Measurements from ENCODE around the gene SERPINA3. TPM values are rescaled to one million over a fixed set of nuclear protein-coding genes. Genes with fewer than 3 reads are reported as not detected.

Gene SERPINA3
- total and polyA plus RNA-seq, 2 donors (not counting 1 experiment from before 2014, with no cell fraction given), result 0.47 to 0.50 TPM

DNA sequence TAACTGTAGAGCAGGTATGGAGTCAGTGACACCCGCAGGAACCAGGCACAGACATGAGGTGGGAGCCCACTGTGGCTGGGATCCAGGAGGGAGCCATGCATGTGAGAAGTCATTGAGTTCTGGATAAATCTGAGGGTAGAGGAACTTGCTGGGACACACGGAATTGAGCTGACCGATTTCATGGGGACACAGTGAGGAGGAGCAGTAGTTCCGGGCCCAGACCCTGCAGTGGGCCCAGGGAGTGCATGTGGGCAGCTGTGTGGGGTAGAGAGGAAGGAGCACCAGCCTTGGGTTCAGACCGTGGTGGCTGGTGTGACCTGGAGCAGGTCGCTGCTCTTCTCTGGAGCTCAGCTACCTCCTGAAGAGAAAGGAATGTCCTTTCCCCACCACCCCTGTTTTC, 8.4 kb downstream of the SERPINA3 start:
- no peak overlapping the region for H2AFZ ChIP-seq (ENCODE audit: low read length)

GRCh38 chr14:94621358-94622134, 9.4 kb downstream of the SERPINA3 start:
- Histone ChIP-seq H3K36me3 (ENCODE audit: control insufficient read depth, insufficient read depth, low read length) (no peaks in the 10 kb centered on the region), H4K20me1 (ENCODE audit: control insufficient read depth, extremely low read depth, insufficient read depth, low read length) (no peaks in the 10 kb centered on the region), H3K4me2 (ENCODE audit: extremely low read depth, insufficient read depth, low read length) (no peak overlapping the region), H3K27ac (ENCODE audit: insufficient read depth, low read length) (no peak overlapping the region), H2AFZ (ENCODE audit: low read length) (no peak overlapping the region), H3K9ac (ENCODE audit: insufficient read depth, low read length) (no peak overlapping the region), H3K27me3 (ENCODE audit: control insufficient read depth, insufficient read depth, low read length) (no peaks in the 10 kb centered on the region), H3K79me2 (ENCODE audit: control insufficient read depth, insufficient read depth, low read length) (no peaks in the 10 kb centered on the region), H3K4me3 (replicated peaks in 1 of 4; ENCODE audit: control extremely low read depth in 1 of 4, insufficient read depth in 1 of 4, low read depth in 3 of 4, low read length in 4 of 4) (no peak overlapping the region), H3K9me3 (ENCODE audit: control insufficient read depth, insufficient read depth, low read depth, low read length) (no peaks in the 10 kb centered on the region), H3K4me1 (ENCODE audit: control insufficient read depth, extremely low read depth, insufficient read depth, low read length) (no peaks in the 10 kb centered on the region)
- TF ChIP-seq, protein P1, sequence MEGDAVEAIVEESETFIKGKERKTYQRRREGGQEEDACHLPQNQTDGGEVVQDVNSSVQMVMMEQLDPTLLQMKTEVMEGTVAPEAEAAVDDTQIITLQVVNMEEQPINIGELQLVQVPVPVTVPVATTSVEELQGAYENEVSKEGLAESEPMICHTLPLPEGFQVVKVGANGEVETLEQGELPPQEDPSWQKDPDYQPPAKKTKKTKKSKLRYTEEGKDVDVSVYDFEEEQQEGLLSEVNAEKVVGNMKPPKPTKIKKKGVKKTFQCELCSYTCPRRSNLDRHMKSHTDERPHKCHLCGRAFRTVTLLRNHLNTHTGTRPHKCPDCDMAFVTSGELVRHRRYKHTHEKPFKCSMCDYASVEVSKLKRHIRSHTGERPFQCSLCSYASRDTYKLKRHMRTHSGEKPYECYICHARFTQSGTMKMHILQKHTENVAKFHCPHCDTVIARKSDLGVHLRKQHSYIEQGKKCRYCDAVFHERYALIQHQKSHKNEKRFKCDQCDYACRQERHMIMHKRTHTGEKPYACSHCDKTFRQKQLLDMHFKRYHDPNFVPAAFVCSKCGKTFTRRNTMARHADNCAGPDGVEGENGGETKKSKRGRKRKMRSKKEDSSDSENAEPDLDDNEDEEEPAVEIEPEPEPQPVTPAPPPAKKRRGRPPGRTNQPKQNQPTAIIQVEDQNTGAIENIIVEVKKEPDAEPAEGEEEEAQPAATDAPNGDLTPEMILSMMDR (conservative IDR thresholded peaks at IDR 0.05 in 1 of 2, IDR thresholded peaks at IDR 0.05 in 1 of 2; ENCODE audit: low read depth in 1 of 2, low read length in 2 of 2), result no peak
- TF ChIP-seq EZH2 (IDR thresholded peaks at IDR 0.05; ENCODE audit: low read length, missing control alignments), result no peak
- no peak for DNase-seq (ENCODE audit: low read depth in 2 of 2)

More for the DNA sequence above, 8.4 kb downstream of the SERPINA3 start:
- DNase-seq (ENCODE audit: low read depth in 2 of 2), result no peak
- TF ChIP-seq EZH2 (IDR thresholded peaks at IDR 0.05; ENCODE audit: low read length, missing control alignments), result no peak
- TF ChIP-seq, protein P1 (conservative IDR thresholded peaks at IDR 0.05 in 1 of 2, IDR thresholded peaks at IDR 0.05 in 1 of 2; ENCODE audit: low read depth in 1 of 2, low read length in 2 of 2), result no peak
- Histone ChIP-seq H4K20me1 (ENCODE audit: control insufficient read depth, extremely low read depth, insufficient read depth, low read length) (no peaks in the 10 kb centered on the region), H3K79me2 (ENCODE audit: control insufficient read depth, insufficient read depth, low read length) (no peaks in the 10 kb centered on the region), H3K4me3 (replicated peaks in 1 of 4; ENCODE audit: control extremely low read depth in 1 of 4, insufficient read depth in 1 of 4, low read depth in 3 of 4, low read length in 4 of 4) (no peak overlapping the region), H3K27me3 (ENCODE audit: control insufficient read depth, insufficient read depth, low read length) (no peaks in the 10 kb centered on the region), H3K36me3 (ENCODE audit: control insufficient read depth, insufficient read depth, low read length) (no peaks in the 10 kb centered on the region), H3K4me2 (ENCODE audit: extremely low read depth, insufficient read depth, low read length) (no peak overlapping the region), H3K9me3 (ENCODE audit: control insufficient read depth, insufficient read depth, low read depth, low read length) (no peaks in the 10 kb centered on the region), H3K4me1 (ENCODE audit: control insufficient read depth, extremely low read depth, insufficient read depth, low read length) (no peaks in the 10 kb centered on the region), H3K27ac (ENCODE audit: insufficient read depth, low read length) (no peak overlapping the region), H3K9ac (ENCODE audit: insufficient read depth, low read length) (no peak overlapping the region)

DNA sequence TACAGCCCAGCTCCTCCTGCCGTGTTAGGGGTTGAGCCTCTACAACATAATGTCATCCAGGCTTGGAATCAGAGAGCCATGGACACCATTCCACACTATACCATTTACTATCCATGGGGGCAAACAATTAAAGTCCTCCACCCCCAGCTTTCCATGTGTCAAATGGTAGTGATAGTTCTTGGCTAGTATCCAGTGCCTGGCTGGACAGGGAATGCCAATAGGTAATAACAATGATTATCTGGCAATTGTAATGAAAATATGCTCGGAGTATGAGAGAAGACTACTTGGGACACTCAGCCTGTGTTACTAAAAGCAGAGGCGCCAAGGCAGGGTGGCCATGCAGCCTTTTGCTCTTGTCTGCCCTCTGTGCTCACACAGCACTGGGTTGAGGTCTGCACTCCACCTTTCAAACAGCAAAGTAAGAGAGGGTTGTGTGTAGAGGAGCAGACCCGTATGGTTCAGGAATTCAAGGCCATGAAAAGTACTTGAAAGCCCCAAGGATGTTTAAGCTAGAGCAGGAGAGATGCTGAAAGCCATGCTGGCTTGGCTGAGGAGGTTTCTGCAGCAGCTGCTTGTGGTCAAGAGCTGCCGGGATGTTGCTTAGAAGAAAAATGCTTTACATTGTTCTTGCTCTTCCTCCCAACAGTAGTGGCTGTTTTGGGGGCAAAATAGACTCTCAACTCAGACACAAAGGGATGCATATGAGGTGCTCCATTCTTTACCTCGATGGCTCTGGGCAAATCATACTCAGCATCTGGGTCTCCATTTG, 10.6 kb downstream of the SERPINA3 start:
- Histone ChIP-seq H3K27me3 (ENCODE audit: control insufficient read depth, insufficient read depth, low read length) (no peaks in the 10 kb centered on the region), H3K4me1 (ENCODE audit: control insufficient read depth, extremely low read depth, insufficient read depth, low read length) (no peaks in the 10 kb centered on the region), H3K4me2 (ENCODE audit: extremely low read depth, insufficient read depth, low read length) (no peak overlapping the region), H3K9ac (ENCODE audit: insufficient read depth, low read length) (no peak overlapping the region), H3K79me2 (ENCODE audit: control insufficient read depth, insufficient read depth, low read length) (no peaks in the 10 kb centered on the region), H3K4me3 (replicated peaks in 1 of 4; ENCODE audit: control extremely low read depth in 1 of 4, insufficient read depth in 1 of 4, low read depth in 3 of 4, low read length in 4 of 4) (no peak overlapping the region), H3K9me3 (ENCODE audit: control insufficient read depth, insufficient read depth, low read depth, low read length) (no peaks in the 10 kb centered on the region), H4K20me1 (ENCODE audit: control insufficient read depth, extremely low read depth, insufficient read depth, low read length) (no peaks in the 10 kb centered on the region), H3K36me3 (ENCODE audit: control insufficient read depth, insufficient read depth, low read length) (no peaks in the 10 kb centered on the region), H3K27ac (ENCODE audit: insufficient read depth, low read length) (no peak overlapping the region), H2AFZ (ENCODE audit: low read length) (no peak overlapping the region)
- TF ChIP-seq, protein P1 (conservative IDR thresholded peaks at IDR 0.05 in 1 of 2, IDR thresholded peaks at IDR 0.05 in 1 of 2; ENCODE audit: low read depth in 1 of 2, low read length in 2 of 2), result no peak
- no peak for TF ChIP-seq EZH2 (IDR thresholded peaks at IDR 0.05; ENCODE audit: low read length, missing control alignments)
- DNase-seq (ENCODE audit: low read depth in 2 of 2), result peak in 1 of 2 donors; percentile 63
